HG03025 (cell line): ENCODE measurements around the gene TACR2.
A peak's percentile ranks its signal among the peaks of the same experiment; 100 is the strongest.
"Not testable (repeated sequence)": the region's sequence is repeated elsewhere in the genome, so short reads cannot be mapped to it uniquely, and the experiment has no call there.

Experiments used
- ATAC-seq: cut with Tn5 transposase; IDR thresholded peaks from one replicate; pipeline ENCODE4 v1.9.1; 2021; ENCODE audit warnings: mild to moderate bottlenecking, moderate library complexity; ENCODE audit not compliant: unreplicated experiment, low FRiP score

The TACR2 gene

GRCh38 chr10:69451209-69451783 is 34.6 kb upstream of the TACR2 start, which contains the start of gene TSPAN15:
Gene TSPAN15 (plus strand): TSS chr10:69451465. CDS start chr10:69451595, 130 bp downstream.
- peak; percentile 81 for ATAC-seq

- not testable (repeated sequence) for ATAC-seq
Measured at GRCh38 chr10:69450395-69450794, 33.7 kb upstream of the TACR2 start.

GRCh38 chr10:69449841-69450240 is 33.1 kb upstream of the TACR2 start:
- no peak for ATAC-seq

GRCh38 chr10:69446650-69447151 is 30.0 kb upstream of the TACR2 start:
- ATAC-seq: no peak

GRCh38 chr10:69446229-69446628 is 29.5 kb upstream of the TACR2 start:
- ATAC-seq: no peak

GRCh38 chr10:69445041-69445440 is 28.3 kb upstream of the TACR2 start:
- no peak for ATAC-seq

GRCh38 chr10:69443354-69443753 is 26.6 kb upstream of the TACR2 start:
- ATAC-seq: no peak

- ATAC-seq: no peak
Measured at GRCh38 chr10:69439813-69440506, 23.2 kb upstream of the TACR2 start.

GRCh38 chr10:69439350-69439739 is 22.6 kb upstream of the TACR2 start:
- ATAC-seq: no peak

- no peak for ATAC-seq
Measured at GRCh38 chr10:69438536-69439349, 22.0 kb upstream of the TACR2 start.

GRCh38 chr10:69437321-69438259 is 20.9 kb upstream of the TACR2 start:
- no peak for ATAC-seq

- no peak for ATAC-seq
Measured at GRCh38 chr10:69435966-69436520, 19.3 kb upstream of the TACR2 start.

- no peak for ATAC-seq
Measured at GRCh38 chr10:69434926-69435325, 18.2 kb upstream of the TACR2 start.

GRCh38 chr10:69434169-69434568 is 17.5 kb upstream of the TACR2 start:
- no peak for ATAC-seq

- no peak for ATAC-seq
Measured at GRCh38 chr10:69428165-69428564, 11.4 kb upstream of the TACR2 start.

- ATAC-seq: no peak
Measured at GRCh38 chr10:69426376-69426727, 9.6 kb upstream of the TACR2 start.

- no peak for ATAC-seq
Measured at GRCh38 chr10:69425511-69426298, 9.0 kb upstream of the TACR2 start.

- ATAC-seq: no peak
Measured at GRCh38 chr10:69425041-69425440, 8.3 kb upstream of the TACR2 start.

- no peak for ATAC-seq
Measured at GRCh38 chr10:69422676-69423075, 6.0 kb upstream of the TACR2 start.
